ENCODE measurements around the gene CST9L. TPM values are rescaled to one million over a fixed set of nuclear protein-coding genes. Genes with fewer than 3 reads are reported as not detected.
"Not testable (repeated sequence)": the region's sequence is repeated elsewhere in the genome, so short reads cannot be mapped to it uniquely, and the experiment has no call there.

Gene CST9L
- total RNA-seq, 1 donor from 2014 or later, result not detected

- DNase-seq (ENCODE audit: low spot score), result no peak
These were observed 18.6 kb upstream of the CST9L start for GRCh38 chr20:23586735-23587525.

DNA sequence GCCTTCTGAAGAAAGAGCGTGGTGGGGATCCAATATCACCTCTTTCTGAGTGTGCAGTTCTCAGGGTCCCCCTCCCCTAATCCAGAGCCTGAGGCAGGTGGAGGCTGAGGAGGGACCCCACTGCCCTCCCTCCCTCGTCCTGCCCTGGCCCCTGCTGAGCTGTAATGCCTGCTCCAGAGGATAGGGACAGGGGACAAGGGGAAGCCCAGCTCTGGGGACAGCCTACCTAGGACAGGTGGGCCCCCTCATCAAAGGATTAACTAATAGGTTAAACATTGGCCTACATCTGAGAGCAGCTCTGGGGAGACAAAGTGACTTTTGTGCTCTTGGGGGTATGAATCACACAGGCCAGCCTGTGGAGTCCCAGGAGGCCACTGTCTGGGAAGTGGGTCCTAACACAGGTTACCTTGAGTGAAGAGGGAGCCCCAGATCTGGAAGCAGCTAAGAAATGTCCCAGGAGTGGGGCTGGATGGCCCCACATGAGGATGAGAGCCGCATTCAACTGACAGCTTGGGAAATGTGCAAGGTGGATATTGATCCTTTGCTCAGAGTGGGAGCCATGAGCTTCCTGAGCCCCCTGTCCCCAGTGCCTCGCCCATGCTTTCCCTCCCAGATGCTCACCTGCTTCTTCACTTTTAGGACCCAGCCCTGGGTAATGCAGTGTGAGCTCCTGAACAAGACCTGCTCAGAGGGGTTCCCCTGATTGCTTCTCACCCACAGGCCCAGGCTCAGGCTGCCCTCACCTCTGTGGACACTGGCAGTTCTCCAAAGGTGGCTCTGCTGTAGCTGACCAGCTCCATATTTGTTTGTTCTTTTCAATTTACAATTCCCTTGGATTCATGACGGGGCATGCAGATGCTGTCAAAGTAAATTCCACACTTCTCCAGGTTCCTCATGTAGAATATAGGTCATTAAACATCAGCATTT, 17.8 kb upstream of the CST9L start:
- DNase-seq (ENCODE audit: low spot score), result no peak

- DNase-seq (ENCODE audit: low spot score), result no peak
These were observed 17.1 kb upstream of the CST9L start for GRCh38 chr20:23585449-23585807.

GRCh38 chr20:23584434-23585199, 16.3 kb upstream of the CST9L start:
- DNase-seq (ENCODE audit: low spot score), result no peak

GRCh38 chr20:23583526-23583925, 15.2 kb upstream of the CST9L start:
- DNase-seq (ENCODE audit: low spot score), result no peak

DNA sequence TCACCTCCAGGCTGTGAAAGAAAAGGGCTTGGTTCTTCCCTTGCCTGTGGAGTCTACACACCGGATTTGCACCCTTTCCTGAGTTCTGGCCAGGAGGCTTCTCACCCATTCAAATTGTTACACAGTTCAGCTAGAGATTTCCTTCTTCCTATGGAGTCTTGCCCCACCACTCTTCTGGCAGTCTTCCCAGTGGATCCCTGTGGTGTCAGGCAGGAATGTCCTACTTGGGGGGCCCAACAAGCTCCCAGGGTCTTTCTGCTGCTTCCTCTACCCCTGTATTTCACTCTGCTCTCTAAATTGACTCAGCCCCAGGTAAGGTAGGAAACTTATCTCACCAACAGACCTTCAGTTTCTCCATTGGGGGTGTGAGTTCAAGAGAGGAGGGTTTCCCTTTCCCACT, 14.0 kb upstream of the CST9L start:
- no peak for DNase-seq (ENCODE audit: low spot score)

DNA sequence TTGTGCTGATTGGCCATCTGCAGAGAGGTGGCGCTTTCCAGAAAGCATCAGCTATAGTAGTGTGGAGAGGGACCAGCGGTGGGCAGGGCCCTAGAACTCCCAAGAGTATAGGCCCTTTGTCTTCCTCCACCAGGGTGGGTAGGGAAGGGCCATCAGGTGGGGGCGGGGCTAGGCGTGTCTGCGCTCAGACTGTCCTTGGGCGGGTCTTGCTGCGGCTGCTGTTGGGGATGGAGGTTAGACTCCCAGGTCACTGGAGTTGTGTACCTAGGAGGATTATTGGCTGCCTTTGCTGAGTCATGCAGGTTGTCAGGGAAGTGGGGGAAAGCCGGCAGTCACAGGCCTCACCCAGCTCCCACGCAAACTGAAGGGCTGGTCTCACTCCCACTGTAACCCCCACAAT, 13.5 kb upstream of the CST9L start:
- DNase-seq (ENCODE audit: low spot score), result not testable (repeated sequence)

DNA sequence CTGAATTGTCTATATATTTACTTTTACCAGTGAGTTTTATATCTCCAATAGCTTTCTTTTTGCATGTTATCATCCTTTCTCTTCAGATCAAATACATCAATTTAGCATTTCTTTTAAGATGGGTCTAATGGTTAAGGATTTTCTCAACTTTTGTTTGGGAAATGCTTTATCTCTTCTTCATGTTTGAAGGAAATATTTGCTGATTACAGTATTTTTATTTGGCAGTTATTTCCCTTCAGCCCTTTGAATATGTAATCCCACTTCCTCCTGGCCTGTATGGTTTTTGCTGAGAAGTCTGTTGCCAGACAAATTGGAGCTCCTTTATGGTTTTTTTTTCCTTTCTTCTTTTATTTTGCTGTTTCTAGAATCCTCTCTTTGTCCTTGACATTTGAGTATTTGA, 6.7 kb upstream of the CST9L start:
- no peak for DNase-seq (ENCODE audit: low spot score)

DNA sequence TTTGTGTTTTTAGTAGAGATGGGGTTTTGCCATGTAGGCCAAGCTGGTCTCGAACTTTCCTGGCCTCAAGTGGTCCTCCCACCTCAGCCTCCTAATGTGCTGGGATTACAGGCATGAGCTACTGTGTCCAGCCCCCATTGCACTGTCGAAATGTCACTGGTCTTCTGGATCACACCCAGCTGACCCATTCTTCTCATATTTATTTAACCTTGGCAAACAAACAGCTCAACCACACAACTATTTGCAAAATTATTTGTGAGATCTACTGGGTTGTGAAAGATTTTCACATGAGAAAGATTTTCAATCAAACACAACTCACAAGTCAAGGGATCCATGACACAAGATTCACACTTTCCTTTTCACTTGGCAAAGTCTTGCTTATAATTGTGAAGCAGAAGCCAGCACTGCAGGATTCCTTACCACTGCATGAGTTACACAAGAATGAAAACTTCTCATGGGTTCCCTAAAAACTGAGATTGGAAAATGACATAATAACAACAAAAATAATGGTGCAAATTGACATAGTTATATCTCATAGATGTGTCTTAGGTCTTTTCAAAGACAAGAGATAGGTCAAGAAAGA, 2.0 kb upstream of the CST9L start:
- peak; percentile 7 for DNase-seq (ENCODE audit: low spot score)

DNA sequence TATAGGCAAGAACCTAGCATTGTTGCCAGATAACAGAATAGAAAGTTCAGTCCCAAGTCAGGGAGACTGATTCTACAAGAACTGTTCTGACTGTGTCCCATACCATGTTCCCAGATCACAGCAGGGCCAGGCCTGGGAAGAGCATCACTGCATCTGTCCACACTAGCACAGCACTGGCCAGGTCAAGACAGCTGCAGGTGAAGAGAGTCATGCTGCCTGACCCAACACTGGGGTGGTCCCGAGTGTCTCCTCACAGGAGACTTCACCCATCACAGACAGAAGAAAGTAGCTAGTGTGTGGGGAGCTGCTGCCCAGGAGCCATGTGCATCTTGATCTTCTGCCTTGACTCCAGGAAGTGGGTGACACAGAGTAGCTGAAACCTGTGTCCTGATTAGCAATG, 1.3 kb upstream of the CST9L start:
- no peak for DNase-seq (ENCODE audit: low spot score)

GRCh38 chr20:23568971-23569330, 667 bp upstream of the CST9L start:
- no peak for DNase-seq (ENCODE audit: low spot score)

DNA sequence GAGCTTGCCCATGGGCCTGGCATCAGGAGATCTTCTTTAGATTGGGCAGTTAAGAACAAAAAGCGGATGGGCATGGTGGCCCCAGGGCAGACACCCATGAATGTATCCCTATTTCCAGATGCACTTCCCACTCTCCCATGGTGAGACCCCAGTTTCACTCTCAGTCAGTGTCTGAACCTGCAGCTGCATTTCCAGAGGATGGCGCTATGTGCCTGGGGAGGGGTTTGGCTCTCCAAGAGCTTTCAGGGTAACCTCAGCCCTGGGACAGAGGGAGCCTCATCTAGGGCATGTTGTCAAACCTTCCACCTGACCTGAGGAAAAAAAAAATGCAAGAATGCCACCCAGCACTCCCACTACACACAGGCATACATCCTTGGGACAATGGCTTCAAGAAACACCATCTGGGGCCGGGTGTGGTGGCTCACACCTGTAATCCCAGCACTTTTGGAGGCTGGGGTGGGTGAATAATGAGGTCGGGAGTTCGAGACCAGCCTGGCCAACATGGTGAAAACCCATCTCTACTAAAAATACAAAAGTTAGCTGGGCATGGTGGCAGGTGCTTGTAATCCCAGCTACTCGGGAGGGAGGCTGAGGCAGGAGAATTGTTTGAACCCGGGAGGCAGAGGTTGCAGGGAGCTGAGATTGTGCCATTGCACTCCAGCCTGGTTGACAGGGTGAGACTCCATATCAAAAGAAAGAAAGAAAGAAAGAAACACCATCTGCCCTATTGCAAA, 1.9 kb downstream of the CST9L start:
- DNase-seq (ENCODE audit: low spot score), result peak; percentile 5

GRCh38 chr20:23565503-23566045, 2.7 kb downstream of the CST9L start:
- no peak for DNase-seq (ENCODE audit: low spot score)

DNA sequence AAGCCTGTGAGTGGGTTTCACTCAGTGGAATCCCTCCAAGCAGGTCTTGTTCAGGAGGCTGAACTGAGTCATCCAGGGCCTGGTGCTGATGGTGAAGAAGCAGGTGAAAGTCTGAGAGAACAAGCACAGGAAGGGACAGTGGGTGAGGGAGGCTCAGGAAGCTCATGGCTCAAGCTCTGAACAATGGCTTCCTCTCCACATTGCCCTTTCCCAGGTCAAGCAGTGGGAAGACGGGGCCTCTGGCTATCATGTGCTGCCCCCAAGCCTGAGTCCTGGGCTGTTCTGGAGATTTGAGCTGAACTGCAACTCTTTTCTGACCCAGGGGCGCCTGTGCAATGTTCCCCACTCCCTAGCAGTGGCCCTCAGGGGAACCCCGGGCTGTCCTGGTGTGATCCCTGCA, 3.4 kb downstream of the CST9L start:
- no peak for DNase-seq (ENCODE audit: low spot score)

DNA sequence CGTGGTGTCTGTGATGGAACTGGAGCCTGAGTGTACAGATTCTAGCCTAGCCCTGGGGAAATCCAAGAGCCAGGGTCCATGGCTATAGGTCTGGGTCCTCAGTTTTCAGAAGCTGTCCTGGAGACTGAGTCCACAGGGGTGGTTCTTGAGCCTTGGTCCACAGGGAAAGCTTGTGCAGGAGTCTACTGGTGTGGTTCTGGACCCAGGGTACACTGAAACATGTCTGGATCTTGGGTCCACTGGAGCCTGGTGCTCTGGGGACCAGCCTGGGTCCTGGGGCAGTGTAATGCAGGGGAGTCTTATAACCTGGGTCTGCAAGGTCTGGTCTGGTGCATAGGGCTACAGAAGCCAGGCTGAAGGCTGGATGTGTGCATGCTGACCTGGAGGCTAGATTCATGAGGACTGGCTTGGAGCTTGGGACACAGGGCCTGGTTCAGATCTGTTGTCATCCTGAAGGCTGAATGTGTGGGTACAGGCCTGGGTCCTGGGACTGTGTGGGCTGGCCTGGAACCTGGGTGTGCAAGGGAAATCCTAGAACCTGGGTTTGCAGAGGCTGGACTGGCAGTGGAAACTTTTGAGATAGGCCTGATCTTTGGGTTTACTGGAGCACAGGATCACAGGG, 5.5 kb downstream of the CST9L start:
- DNase-seq (ENCODE audit: low spot score), result no peak

DNA sequence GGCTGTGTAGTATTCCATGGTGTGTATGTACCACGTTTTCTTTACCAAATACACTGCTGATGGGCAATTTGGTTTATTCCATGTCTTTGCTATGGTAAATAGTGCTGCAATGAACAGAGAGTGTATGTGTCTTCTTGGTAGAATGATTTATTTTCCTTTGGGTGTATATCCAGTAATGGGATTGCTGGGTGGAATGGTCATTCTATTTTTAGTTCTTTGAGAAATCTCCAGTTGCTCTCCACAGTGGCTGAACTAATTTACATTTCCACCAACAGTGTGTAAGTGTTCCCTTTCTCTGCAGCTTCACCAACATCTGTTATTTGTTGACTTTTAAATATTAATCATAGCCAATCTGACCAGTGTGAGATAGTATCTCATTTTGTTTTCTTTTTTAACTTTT, 13.9 kb downstream of the CST9L start:
- no peak for DNase-seq (ENCODE audit: low spot score)

DNA sequence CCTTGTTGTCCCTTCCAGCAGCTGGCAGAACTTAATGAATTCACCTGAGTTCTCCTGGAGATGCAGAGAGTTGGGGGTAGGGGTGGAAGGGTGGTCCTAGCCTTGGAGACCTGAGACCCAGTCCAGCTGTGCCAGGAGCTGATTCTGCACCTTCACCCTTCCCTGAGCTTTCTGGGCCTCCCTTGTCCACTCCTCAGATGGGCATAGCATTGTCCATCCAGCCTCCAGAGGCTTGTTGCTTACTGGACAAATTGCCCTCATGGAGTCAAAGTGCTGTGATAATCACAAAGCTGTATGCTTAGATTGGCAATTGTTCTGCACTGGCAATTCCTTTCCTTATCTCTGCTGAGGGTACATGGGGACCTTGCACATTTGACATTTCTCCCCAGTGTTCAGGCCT, 16.5 kb downstream of the CST9L start:
- no peak for DNase-seq (ENCODE audit: low spot score)

DNA sequence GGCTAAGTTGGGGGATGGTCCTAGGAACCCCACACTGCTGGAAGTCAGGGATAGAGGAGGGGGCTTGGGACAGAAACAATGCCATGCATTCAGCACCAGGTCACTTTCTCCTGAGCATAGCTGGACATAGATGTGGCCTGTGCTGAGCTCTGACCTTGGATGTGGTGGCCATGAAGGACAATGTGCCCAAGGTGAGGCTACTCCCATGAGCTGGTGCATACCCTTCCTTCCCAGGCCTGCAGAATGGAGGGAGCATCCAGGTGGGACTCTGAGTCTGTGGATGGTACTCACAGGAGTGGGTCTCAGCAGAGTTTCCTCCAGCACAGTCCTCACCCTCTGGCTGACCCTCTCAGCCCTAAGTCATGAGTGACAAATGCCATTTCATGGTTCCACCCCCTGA, 16.9 kb downstream of the CST9L start:
- no peak for DNase-seq (ENCODE audit: low spot score)

DNA sequence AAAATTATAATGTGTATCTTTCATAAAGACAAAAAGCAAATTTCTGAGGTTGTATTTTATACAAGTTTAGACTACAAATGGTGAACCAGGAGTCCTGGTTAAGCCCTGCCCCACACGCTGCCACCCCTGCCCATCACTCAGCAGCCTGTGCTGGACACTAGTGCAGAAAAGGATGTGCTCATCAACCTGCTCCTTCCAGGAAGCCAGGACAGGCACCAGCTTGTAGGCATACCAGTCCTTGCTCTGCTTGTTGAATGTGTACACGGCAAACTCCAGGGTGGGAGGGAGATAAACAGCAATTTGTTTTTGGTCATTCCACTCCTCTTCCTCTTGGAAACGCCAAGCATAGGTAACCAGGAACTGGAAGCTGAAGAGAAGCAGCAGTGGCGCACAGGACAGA, 18.1 kb downstream of the CST9L start:
- no peak for DNase-seq (ENCODE audit: low spot score)

- no peak for DNase-seq (ENCODE audit: low spot score)
These were observed 19.9 kb downstream of the CST9L start for GRCh38 chr20:23548408-23548807.

DNA sequence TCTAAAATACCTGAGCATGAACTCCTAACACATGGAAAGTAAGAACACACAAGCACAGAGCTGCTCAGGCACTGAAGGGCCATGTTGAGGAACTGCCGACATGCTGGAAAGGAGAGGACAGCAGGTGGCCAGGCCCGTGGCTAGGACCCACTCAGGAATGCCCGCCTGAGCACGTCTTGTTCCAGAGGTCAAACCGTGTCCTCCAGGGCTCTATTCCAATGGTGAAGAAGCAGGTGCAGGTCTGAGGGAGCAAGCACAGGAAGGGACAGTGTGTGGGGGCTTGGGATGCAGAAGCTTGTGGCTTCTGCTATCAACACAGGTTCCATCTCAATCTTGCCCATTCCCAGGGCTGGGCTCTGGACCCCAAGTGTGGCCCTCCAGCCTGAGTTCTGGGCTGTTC, 20.7 kb downstream of the CST9L start:
- DNase-seq (ENCODE audit: low spot score), result no peak

Measured in mucosa of gallbladder (tissue), 1 donor.